ENCODE data around the gene SCYL1. TPM values are rescaled to one million over a fixed set of nuclear protein-coding genes. Genes with fewer than 3 reads are reported as not detected.

SCYL1 gene
- total and polyA plus RNA-seq, 4 experiments from 2014 or later: 22.9 to 81.3 (median 56.7) TPM

- intact Hi-C loops (cut with micrococcal nuclease): no loop called here
- Histone ChIP-seq H3K27me3 (ENCODE audit: insufficient read depth, low read length) (no peaks in the 10 kb centered on the region), H3K9me3 (ENCODE audit: control insufficient read depth in 1 of 2, low read length in 2 of 2) (no peaks in the 10 kb centered on the region), H3K4me3 (ENCODE audit: low read length in 2 of 2) (peak overlapping the region in 1 of 2 donors; percentile 41), H3K4me1 (ENCODE audit: insufficient read depth, low read length) (peaks cover 46% of the 10 kb centered on the region), H3K27ac (ENCODE audit: low read depth, low read length) (peak overlapping the region; percentile 59), H3K36me3 (ENCODE audit: insufficient read depth, low read length) (peaks cover 3% of the 10 kb centered on the region)
- Mint-ChIP-seq H3K4me1 (peaks cover 31 to 65% (median 43%) of the 10 kb centered on the region in 4 donors), H3K9me3 (no peaks in the 10 kb centered on the region), H3K27me3 (no peaks in the 10 kb centered on the region), H3K36me3 (peaks cover 5 to 18% of the 10 kb centered on the region in 2 donors), H3K4me3 (peak overlapping the region; percentile 79 to 92 (median 80)), H3K27ac (peak overlapping the region; percentile 81 to 97 (median 94))
- ChIA-PET CTCF (ENCODE audit: partially characterized antibody) (interaction anchor here (0.9 to 7.9 kb wide), 6 partner anchors 13 to 41 kb away, joined by 3 to 124 read pairs (median 4); partner anchors contain the start of genes EHBP1L1 and FAM89B), POLR2A (ENCODE audit: partially characterized antibody) (interaction anchor here (0.7 to 10.5 kb wide), 27 partner anchors 9 to 313 kb away, joined by 3 to 181 read pairs (median 4); partner anchors contain the start of genes EHBP1L1, FAM89B, LTBP3 and MALAT1)
- peak; percentile 96 to 99 (median 97) for DNase-seq
Measured at GRCh38 chr11:65546217-65546958, 21.5 kb downstream of the SCYL1 start.

- peak in 3 of 5 donors; percentile 34 to 58 (median 55) for DNase-seq
- Histone ChIP-seq H3K27me3 (ENCODE audit: insufficient read depth, low read length) (no peaks in the 10 kb centered on the region), H3K4me1 (ENCODE audit: insufficient read depth, low read length) (peaks cover 54% of the 10 kb centered on the region), H3K9me3 (ENCODE audit: control insufficient read depth in 1 of 2, low read length in 2 of 2) (no peaks in the 10 kb centered on the region), H3K27ac (ENCODE audit: low read depth, low read length) (peak overlapping the region; percentile 59), H3K36me3 (ENCODE audit: insufficient read depth, low read length) (peaks cover 7% of the 10 kb centered on the region), H3K4me3 (ENCODE audit: low read length in 2 of 2) (peak overlapping the region in 1 of 2 donors; percentile 41)
- CTCF ChIA-PET (ENCODE audit: partially characterized antibody): interaction anchor here (1.0 to 7.9 kb wide), 6 partner anchors 6 to 46 kb away, joined by 3 to 124 read pairs (median 16); partner anchors contain the start of gene FAM89B
- Mint-ChIP-seq H3K36me3 (peaks cover 16 to 25% of the 10 kb centered on the region in 2 donors), H3K4me3 (peak overlapping the region; percentile 54 to 92 (median 80)), H3K4me1 (peaks cover 37 to 69% (median 49%) of the 10 kb centered on the region in 4 donors), H3K27me3 (no peaks in the 10 kb centered on the region), H3K9me3 (no peaks in the 10 kb centered on the region), H3K27ac (peak overlapping the region; percentile 81 to 97 (median 92))
- POLR2A ChIA-PET (ENCODE audit: partially characterized antibody): interaction anchor here (0.9 to 10.5 kb wide), 16 partner anchors 9 to 312 kb away, joined by 3 to 181 read pairs (median 8); partner anchors contain the start of genes FAM89B, LTBP3, MAP3K11 and PCNX3
- intact Hi-C loops (cut with micrococcal nuclease): no loop called here
Measured at GRCh38 chr11:65547446-65548125, 22.7 kb downstream of the SCYL1 start.

GRCh38 chr11:65548395-65548794 lies 23.5 kb downstream of the SCYL1 start:
- Mint-ChIP-seq H3K27me3 (no peaks in the 10 kb centered on the region), H3K9me3 (no peaks in the 10 kb centered on the region), H3K36me3 (peaks cover 16 to 22% of the 10 kb centered on the region in 2 donors), H3K4me1 (peaks cover 37 to 77% (median 55%) of the 10 kb centered on the region in 4 donors), H3K4me3 (peak overlapping the region in 7 of 8 donors; percentile 25 to 92 (median 61)), H3K27ac (peak overlapping the region; percentile 72 to 93 (median 84))
- Histone ChIP-seq H3K27me3 (ENCODE audit: insufficient read depth, low read length) (no peaks in the 10 kb centered on the region), H3K36me3 (ENCODE audit: insufficient read depth, low read length) (peaks cover 7% of the 10 kb centered on the region), H3K4me3 (ENCODE audit: low read length in 2 of 2) (no peak overlapping the region), H3K9me3 (ENCODE audit: control insufficient read depth in 1 of 2, low read length in 2 of 2) (no peaks in the 10 kb centered on the region), H3K4me1 (ENCODE audit: insufficient read depth, low read length) (peaks cover 60% of the 10 kb centered on the region), H3K27ac (ENCODE audit: low read depth, low read length) (peak overlapping the region; percentile 2)
- peak in 1 of 5 donors; percentile 8 for DNase-seq
- ChIA-PET CTCF (ENCODE audit: partially characterized antibody) (interaction anchor here (0.6 to 6.6 kb wide), 5 partner anchors 7 to 45 kb away, joined by 3 to 71 read pairs (median 6); partner anchors contain the start of gene FAM89B), POLR2A (ENCODE audit: partially characterized antibody) (interaction anchor here (0.7 to 10.5 kb wide), 9 partner anchors 8 to 49 kb away, joined by 3 to 181 read pairs (median 6); partner anchors contain the start of genes FAM89B, SCYL1 and ZNRD2)
- intact Hi-C loops (cut with micrococcal nuclease): no loop called here

- Mint-ChIP-seq H3K4me3 (peak overlapping the region in 1 of 8 donors; percentile 41), H3K4me1 (peaks cover 37 to 77% (median 55%) of the 10 kb centered on the region in 4 donors), H3K27ac (peak overlapping the region; percentile 10 to 93 (median 86)), H3K27me3 (no peaks in the 10 kb centered on the region), H3K36me3 (peaks cover 16 to 20% of the 10 kb centered on the region in 2 donors), H3K9me3 (no peaks in the 10 kb centered on the region)
- H3K4me1 ChIP-seq (ENCODE audit: insufficient read depth, low read length): peaks cover 67% of the 10 kb centered on the region
- H3K9me3 ChIP-seq (ENCODE audit: control insufficient read depth in 1 of 2, low read length in 2 of 2): no peaks in the 10 kb centered on the region
- ChIA-PET POLR2A (ENCODE audit: partially characterized antibody) (interaction anchor here (1.2 to 10.5 kb wide), 8 partner anchors 8 to 47 kb away, joined by 3 to 181 read pairs (median 6); partner anchors contain the start of genes FAM89B, SCYL1 and ZNRD2), CTCF (ENCODE audit: partially characterized antibody) (interaction anchor here (1.4 to 6.6 kb wide), 3 partner anchors 8 to 45 kb away, joined by 6 to 71 read pairs (median 7); partner anchors contain the start of gene FAM89B)
- DNase-seq: no peak
- intact Hi-C loops (cut with micrococcal nuclease): no loop called here
- H3K4me3 ChIP-seq (ENCODE audit: low read length in 2 of 2): no peak overlapping the region
- no peak overlapping the region for H3K27ac ChIP-seq (ENCODE audit: low read depth, low read length)
- no peaks in the 10 kb centered on the region for H3K27me3 ChIP-seq (ENCODE audit: insufficient read depth, low read length)
- peaks cover 7% of the 10 kb centered on the region for H3K36me3 ChIP-seq (ENCODE audit: insufficient read depth, low read length)
Measured at GRCh38 chr11:65549096-65549495, 24.2 kb downstream of the SCYL1 start.

GRCh38 chr11:65551572-65552387 lies 26.9 kb downstream of the SCYL1 start:
- no peaks in the 10 kb centered on the region for H3K27me3 ChIP-seq (ENCODE audit: insufficient read depth, low read length)
- H3K9me3 ChIP-seq (ENCODE audit: control insufficient read depth in 1 of 2, low read length in 2 of 2): no peaks in the 10 kb centered on the region
- Mint-ChIP-seq H3K4me1 (peaks cover 47 to 84% (median 66%) of the 10 kb centered on the region in 4 donors), H3K27ac (peak overlapping the region; percentile 77 to 92 (median 89)), H3K4me3 (peak overlapping the region in 7 of 8 donors; percentile 17 to 65 (median 50)), H3K9me3 (no peaks in the 10 kb centered on the region), H3K27me3 (no peaks in the 10 kb centered on the region), H3K36me3 (peaks cover 16 to 17% of the 10 kb centered on the region in 2 donors)
- no peak overlapping the region for H3K4me3 ChIP-seq (ENCODE audit: low read length in 2 of 2)
- DNase-seq: peak; percentile 56 to 65 (median 61)
- ChIA-PET CTCF (ENCODE audit: partially characterized antibody) (interaction anchor here (0.7 to 6.6 kb wide), 14 partner anchors 7 to 49 kb away, joined by 3 to 71 read pairs (median 6); partner anchors contain the start of genes FAM89B, LTBP3 and ZNRD2), POLR2A (ENCODE audit: partially characterized antibody) (interaction anchor here (0.6 to 18.2 kb wide), 17 partner anchors 8 to 693 kb away, joined by 3 to 403 read pairs (median 4); partner anchors contain the start of genes EHBP1L1, FAM89B, MALAT1 and NEAT1)
- no peak overlapping the region for H3K27ac ChIP-seq (ENCODE audit: low read depth, low read length)
- intact Hi-C loops (cut with micrococcal nuclease): loop anchor here (1.0 kb wide), 1 partner anchor 11 kb away; no protein-coding TSS in a partner anchor
- H3K36me3 ChIP-seq (ENCODE audit: insufficient read depth, low read length): peaks cover 7% of the 10 kb centered on the region
- H3K4me1 ChIP-seq (ENCODE audit: insufficient read depth, low read length): peaks cover 77% of the 10 kb centered on the region

Measured in CD4-positive, alpha-beta memory T cell (primary cell).